HG03439 (cell line): Measurements from ENCODE around the gene NOL11.
A peak's percentile ranks its signal among the peaks of the same experiment; 100 is the strongest.
"Not testable (repeated sequence)": the region's sequence is repeated elsewhere in the genome, so short reads cannot be mapped to it uniquely, and the experiment has no call there.

Experiments
- ATAC-seq: cut with Tn5 transposase; IDR thresholded peaks from one replicate; pipeline ENCODE4 v1.9.1; 2021; ENCODE audit warnings: mild to moderate bottlenecking, moderate library complexity; ENCODE audit not compliant: unreplicated experiment

Gene NOL11

GRCh38 chr17:67707442-67707841 is 10.3 kb upstream of the NOL11 start:
- ATAC-seq: no peak

- no peak for ATAC-seq
Measured at GRCh38 chr17:67708378-67708777, 9.4 kb upstream of the NOL11 start.

- no peak for ATAC-seq
Measured at GRCh38 chr17:67711916-67712315, 5.8 kb upstream of the NOL11 start.

DNA sequence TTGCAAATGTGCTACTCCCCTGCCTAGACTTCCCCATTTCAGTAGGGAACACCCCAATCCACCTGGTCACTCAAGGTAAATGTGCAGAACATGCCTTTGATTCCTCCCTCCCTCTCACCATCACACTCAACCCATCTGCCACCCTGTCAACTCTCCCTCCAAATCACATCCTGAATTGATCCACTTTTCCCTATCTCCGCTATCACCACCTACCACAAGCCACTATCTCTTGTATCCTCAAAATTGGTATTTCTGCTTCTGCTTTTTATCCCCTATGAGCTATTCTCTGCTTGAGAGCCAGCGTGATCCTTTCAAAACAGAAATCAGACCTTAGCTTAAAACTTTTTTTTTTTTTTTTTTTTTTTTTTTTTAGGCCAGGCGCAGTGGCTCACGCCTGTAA is 5.4 kb upstream of the NOL11 start:
- no peak for ATAC-seq

DNA sequence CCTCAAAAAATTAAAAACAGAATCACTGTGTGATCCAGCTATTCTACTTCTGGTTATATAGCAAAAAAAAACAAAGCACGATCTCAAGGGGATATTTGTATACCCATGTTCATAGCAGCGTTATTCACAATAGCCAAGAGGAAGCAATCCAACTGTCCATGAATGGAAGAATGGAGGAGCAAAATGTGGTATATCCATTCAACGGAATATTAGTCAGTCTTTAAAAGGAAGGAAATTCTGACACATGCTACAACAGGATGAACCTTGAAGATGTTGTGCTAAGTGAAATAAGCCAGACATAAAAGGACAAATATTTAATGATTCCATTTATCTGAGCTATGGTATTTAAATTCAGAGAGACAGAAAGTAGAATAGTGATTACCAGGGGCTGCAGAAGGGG is 4.6 kb upstream of the NOL11 start:
- ATAC-seq: no peak

GRCh38 chr17:67716405-67716798 is 1.3 kb upstream of the NOL11 start:
- no peak for ATAC-seq

DNA sequence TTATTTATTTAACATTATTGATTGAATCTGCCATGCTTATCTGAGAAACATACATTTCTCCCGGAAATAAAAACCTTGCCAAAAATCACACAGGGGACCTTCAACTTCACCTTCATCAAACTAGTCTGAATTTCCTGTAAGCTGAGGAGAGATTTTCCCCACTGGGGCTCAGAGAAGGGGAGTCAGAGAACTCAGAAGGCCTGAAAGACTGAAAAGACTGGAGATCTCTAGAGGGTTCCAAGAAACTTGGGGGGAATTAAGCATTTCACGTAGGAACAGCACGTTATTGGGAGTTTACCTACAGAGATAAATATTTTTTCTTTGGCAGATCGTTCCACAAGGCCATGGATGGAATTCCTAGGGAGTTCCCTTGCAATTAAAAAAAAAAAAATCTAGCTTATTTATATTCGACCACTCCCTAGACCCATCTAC is 528 bp upstream of the NOL11 start:
- peak; percentile 3 for ATAC-seq

GRCh38 chr17:67718325-67718941 is 697 bp downstream of the NOL11 start:
- peak; percentile 11 for ATAC-seq

- no peak for ATAC-seq
Measured at GRCh38 chr17:67725373-67725791, 7.6 kb downstream of the NOL11 start.

DNA sequence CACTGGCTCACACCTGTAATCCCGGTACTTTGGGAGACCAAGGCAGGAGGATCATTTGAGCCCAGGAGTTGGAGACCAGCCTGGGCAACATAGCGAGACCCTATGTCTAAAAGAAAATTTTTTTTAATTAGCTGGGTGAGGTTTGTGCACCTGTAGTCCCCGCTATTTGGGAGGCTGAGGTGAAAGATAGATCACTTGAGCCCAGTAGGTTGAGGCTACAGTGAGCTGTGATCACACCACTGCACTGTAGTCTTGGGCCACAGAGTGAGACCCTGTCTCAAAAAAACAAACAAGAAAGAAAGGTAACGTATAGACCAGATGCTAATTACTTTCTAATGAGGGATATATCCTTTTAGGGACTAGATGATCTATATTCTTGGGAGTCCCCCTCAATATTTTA is 8.1 kb downstream of the NOL11 start:
- ATAC-seq: no peak

DNA sequence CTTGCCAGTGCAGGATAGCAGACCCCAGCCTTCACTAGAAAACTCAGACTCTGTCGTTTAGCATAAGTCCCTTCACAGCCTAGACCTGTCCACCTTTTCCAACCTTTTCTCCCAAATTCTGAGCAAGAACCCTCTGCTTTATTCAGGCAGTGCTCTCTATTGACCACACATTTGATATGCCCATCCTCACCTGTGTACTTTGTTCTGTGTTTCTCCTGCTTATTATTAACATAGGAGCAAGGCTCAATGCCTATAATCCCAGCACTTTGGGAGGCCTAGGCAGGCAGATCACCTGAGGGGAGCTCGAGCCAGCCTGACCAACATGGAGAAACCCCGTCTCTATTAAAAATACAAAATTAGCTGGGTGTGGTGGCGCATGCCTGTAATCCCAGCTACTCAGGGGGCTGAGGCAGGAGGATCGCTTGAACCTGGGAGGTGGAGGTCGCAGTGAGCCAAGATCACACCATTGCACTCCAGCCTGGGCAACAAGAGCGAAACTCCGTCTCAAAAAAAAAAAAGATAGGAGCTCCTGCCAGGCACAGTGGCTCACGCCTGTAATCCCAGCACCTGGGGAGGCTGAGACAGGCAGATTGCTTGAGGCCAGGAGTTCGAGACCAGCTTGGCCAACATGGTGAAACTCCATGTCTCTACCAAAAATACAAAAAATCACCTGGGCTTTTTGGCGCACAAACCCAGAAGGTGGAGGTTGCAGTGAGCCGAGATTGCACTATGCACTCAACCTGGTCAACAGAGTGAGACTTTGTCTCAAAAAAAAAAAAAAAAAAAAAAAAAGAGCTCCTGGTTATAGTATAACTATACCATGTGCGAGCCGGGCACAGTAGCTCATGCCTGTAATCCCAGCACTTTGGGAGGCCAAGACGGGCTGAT is 9.7 kb downstream of the NOL11 start:
- not testable (repeated sequence) for ATAC-seq

GRCh38 chr17:67729903-67730302 is 12.2 kb downstream of the NOL11 start:
- ATAC-seq: no peak

- ATAC-seq: no peak
Measured at GRCh38 chr17:67730731-67731130, 13.0 kb downstream of the NOL11 start.

GRCh38 chr17:67733449-67733848 is 15.7 kb downstream of the NOL11 start:
- ATAC-seq: no peak

GRCh38 chr17:67737145-67737544 is 19.4 kb downstream of the NOL11 start:
- no peak for ATAC-seq

GRCh38 chr17:67742025-67742424 is 24.3 kb downstream of the NOL11 start:
- no peak for ATAC-seq

DNA sequence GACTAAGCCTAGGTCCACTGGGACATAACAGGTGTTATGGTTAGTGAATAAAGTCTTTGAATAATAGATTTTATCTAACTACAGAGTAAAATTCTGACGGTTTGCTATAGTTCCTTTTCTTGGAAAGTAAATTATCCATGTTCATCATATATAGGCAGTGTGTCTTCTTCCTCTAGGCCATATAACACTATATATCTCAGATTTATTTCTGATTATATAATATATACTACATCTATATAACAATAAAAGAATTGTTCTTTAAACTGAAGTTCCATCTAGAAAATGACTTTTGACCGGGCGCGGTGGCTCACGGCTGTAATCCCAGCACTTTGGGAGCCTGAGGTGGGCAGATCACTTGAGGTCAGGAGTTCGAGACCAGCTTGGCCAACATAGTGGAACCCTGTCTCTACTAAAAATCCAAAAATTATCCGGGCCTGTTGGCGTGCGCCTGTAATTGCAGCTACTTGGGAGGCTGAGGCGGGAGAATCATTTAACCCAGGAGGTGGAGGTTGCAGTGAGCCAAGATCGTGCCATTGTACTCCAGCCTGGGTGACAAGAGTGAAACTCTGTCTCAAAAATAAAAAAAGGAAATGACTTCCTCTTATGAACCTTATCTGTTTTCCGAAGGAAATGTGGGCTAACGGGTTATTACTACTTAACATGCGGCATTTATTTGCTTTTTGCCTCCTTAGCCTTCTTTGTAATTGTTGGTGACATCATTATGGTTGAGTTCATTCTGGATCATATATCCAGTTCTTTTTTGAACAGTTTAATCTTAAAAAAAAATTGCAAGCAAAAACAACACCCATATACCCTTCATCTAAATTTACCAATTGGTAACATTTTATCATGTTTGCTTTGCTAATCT is 29.2 kb downstream of the NOL11 start:
- no peak for ATAC-seq

DNA sequence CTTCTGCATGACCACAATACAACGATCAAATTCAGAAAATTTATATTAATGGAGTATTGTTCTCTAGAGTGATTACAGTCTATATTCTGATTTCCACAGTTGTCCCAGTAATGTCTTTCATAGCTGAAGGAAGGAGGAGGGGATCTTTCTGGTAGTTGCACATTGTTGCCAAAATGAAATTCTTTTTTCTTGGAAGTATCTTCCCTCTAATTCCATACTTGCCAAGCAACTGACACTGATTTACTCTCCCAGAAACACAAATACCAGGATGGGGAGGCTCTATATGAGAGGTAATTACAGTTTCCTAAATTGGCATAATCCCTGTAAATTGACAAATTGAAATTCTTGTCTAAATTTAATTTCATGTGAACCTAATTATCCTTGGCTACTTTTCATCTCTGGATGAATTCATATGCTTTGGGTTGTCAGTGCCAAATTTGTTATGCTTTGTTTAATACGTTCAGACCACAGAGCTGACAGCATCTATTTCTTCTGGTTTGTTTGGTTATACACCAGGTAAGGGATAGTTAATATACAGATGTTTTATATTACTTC is 30.0 kb downstream of the NOL11 start:
- no peak for ATAC-seq

- no peak for ATAC-seq
Measured at GRCh38 chr17:67750067-67750466, 32.3 kb downstream of the NOL11 start.

- no peak for ATAC-seq
Measured at GRCh38 chr17:67751101-67752074, 33.7 kb downstream of the NOL11 start.
